OCI-M1 (cell line): ENCODE measurements around the gene CFAP73.

ENCODE experiments used
- DNase-seq: peaks from one replicate; lab custom pipeline; 2025; lab: John Stamatoyannopoulos, UW

CFAP73 gene

DNA sequence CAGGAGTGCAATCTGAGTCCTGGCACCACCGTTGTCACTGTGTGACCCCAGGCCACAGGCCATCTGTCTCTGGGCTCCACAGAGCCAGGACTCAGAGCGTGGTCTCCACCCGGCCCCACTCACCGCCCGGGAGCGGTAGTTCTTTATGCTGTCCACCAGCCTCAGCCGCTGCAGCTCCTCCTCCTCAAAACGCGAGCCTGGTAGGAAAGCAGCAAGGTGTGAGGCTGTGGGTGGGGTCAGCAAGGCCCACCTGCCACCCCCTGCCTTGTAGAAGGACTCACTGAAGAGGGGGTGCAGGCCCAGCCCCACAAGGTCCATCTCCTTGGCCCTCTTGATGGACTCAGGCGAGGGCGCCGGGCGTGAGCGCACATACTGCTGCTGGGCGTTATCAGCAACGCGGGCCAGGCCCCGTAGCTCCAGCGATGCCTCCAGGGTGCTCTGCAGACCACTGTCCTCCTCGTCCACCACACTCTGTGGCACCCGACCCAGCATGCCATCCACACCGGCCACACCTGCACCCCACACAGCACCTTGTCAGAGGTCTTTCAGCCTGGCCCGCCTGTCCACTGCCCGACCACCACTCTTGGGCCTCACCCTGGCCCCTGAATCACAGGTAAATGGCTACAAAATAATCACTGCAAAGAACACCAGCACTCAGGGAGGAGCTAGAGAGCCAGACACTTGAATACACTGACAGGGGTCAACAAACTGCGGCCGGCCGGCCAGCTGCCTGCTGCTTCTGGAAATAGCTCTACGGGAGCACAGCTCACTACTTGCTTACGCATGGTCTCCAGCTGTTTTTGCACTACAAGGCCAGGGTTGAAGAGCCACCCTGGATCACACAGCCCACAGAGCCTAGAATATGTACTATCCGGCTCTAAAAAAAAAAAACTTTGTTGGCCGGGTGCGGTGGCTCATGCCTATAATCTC is 16.3 kb downstream of the CFAP73 start:
- no peak for DNase-seq

DNA sequence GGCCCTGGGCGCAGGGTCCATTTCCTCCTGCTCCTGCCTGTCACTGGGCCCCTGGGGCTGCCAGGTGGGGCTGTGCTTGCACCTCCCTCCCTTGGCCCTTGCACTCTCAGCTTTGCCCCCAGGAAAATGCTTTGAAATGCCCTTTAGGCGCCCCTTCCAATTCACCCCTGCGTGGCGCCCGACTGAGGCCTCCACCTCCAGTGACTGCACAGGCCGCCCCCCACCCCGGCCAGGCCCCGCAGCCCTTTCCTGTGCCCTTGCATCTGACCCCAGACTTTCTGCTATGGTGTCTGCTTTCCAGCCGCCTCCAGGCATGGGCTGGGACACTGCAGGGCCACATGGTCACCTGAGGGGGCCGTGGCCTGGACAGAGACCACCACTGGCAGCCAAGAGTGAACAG is 18.3 kb downstream of the CFAP73 start:
- no peak for DNase-seq

DNA sequence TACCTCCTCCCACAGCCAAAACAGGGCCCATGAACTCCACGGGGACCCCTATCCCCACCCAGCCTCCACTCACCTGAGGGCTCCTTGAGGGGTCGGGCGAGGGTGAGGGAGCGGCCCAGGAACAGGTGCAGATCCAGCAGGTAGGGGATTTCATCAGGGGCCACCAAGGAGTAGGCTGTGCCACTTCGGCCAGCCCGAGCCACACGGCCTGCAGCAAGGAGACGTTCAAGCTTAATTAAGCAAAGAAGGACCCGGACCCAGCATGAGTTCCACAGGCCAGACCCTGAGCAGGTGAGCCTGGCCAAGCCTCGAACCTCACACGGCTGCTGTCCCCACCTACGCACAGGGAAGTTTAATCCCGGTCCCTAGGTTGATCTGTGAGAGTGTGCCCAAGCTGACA is 20.2 kb downstream of the CFAP73 start:
- DNase-seq = no peak

DNA sequence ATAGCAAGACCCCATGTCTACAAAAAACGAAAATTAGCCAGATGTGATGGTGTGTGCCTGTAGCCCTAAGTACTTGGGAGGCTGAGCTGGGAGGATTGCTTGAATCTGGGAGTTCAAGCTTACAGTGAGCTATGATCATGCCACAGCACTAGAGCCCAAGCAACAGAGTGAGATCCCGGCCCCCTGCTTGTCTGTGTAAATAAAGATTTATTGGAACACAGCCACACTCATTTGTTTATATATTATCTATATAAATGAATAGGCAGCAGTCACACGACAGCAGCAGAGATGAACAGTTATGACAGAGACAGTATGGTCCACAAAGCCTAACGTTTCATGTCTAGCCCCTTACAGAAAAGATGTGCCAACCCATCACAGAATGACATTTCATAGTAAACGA is 20.9 kb downstream of the CFAP73 start:
- DNase-seq = no peak

DNA sequence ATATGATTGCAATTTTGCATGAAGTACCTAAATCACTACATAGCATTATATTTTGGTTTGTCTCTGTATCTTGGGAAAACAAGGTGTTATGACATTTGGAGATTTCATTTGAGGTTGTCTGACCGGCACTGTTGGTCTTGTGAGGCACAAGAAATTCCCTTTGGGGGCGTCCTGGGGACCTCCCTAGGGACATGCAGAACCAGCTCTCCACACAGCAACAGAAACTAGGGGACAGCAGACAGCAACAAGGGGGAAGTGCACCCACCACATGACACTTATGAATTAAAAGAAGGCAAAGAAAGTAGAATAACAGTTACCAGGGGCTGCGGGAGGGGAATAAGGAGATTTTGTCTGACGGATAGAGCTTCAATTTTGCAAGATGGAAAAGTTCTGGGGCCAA is 21.4 kb downstream of the CFAP73 start:
- DNase-seq = no peak

DNA sequence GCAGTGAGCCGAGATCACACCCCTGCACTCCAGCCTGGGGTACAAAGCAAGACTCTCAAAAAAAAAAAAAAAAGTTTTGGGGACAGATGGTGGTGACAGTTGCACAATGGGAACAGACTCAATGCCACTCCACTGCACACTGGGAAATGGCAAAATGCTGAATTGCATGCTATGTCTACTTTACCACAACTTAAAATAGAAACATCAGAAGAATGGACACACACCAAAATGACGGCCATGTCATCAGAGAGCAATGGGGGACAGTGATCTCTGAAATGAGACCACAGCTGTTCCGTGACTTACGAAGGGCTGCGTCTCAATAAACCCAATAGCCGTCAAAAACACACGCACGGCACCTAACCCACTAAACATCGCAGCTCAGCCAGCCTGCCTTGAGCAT is 22.0 kb downstream of the CFAP73 start:
- DNase-seq = no peak

DNA sequence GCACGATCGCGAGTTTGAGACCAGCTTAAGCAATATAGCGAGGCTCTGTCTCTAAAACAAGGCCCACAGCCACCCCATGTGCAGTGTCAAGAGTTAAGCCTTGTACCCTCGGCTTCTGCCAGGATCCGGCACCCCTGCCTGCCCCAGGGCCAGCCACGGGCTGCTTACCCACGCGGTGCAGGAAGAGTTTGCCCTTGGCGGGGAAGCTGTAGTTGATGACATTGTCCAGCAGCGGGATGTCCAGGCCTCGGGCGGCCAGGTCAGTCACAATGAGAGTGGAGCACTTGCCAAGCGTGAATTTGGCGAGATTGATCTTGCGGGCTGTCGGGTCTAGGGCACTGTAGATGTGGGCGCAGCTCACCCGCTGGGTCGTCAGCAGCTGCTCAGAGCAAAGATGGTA is 22.7 kb downstream of the CFAP73 start:
- DNase-seq = no peak

DNA sequence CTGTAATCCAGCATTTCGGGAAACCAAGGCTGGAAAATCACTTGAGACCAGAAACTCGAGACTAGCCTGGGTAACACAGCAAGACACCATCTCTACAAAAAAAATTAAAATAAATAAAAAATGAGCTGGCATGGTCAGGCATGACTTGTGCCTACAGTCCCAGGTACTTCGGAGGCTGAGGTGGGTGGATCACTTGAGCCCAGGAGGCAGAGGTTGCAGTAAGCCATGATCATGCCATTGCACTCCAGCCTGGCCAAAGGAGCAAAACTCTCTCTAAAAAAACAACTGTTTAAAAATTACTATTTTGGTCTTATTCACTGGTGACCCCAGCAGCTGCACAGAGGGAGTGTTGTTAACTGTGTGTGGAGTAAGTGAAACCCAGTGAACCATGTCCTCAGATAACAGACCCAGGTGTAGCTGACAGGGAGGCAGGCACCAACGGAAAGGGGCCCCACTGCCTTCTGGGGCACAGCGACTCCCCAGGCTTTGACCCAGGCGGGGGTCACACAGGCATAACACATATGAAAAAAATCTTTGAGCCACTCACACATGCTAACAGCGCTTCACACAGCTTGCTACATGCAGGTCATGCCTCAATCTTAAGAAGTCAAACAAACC is 23.7 kb downstream of the CFAP73 start:
- DNase-seq = no peak

DNA sequence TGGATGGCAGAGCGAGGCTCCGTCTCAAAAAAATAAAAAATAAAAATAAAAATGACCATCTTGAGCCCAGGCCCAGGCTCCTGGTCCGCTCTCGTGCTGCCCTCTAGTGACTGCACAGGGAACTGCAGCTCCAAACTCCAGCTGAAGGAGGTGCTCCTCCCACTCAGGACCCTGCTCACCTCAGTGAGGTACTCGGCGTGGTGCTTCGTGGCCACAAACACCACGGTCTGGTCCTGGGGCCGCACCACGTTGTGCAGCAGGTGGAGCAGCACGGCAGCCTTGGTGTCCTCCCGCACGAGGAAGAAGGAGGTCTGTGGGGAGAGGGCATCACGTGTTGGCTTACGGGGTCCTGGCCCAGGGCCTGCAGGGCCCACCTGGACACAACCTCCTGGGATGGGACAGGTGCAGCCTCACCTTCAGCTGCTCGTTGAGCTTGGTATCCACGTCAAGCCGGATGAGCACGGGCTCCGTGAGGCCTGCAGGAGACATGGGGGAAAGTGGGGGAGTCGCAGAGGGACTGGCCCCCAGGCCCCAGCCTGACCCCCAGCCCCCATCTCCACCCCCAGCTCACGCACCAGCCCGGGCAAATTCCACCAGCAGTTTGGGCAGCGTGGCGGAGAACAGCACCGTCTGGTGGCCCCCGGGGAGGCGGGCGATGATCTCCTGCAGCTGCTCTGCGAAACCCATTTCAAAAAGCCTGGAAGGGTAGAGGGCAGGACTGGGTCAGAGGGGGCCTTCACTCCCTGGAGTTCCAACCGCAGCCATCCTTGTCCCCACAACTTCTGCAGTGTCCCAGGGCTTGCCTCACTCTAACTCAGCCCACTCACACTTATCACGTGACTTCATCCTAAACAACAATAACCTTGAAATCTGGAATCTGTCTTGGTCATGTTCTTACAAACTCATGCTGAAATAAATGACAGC is 25.2 kb downstream of the CFAP73 start:
- DNase-seq = peak; percentile 72

DNA sequence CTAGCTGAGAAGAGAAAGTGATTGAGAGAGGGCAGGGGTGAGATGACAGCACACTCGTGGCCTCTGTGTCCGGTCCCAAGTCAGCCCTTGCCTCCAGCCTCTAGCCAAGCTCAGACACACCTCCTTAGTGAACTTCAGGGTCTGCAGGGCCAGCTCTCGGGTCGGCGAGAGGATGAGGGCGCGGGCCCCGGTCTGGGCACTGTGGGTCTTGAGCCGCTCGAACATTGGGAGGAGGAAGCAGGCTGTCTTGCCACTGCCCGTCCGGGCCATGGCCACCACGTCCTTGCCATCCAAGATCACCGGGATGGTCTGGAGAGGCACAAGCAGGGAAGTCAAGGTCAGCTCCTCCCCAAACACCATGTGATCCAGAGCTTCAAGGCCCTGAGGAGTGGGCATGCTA is 29.5 kb downstream of the CFAP73 start:
- DNase-seq = no peak

DNA sequence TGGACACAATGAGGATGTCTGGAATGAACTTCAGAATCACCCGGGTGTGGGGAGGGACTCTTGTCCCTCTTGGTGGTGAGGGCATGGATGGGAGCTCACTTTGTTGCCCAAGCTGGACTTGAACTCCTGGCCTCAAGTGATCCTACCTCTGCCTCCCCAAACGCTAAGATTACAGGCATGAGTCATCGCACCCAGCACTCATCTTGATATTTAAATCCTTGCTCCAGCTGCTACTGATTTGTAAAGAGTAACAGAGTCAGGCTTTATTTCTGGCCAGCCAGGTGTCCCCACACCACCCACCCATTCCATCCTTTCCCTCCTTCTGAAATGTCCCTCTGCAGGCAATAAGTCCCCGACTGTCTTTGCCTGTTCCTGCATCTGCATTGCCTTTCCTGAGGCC is 30.8 kb downstream of the CFAP73 start:
- DNase-seq = no peak

DNA sequence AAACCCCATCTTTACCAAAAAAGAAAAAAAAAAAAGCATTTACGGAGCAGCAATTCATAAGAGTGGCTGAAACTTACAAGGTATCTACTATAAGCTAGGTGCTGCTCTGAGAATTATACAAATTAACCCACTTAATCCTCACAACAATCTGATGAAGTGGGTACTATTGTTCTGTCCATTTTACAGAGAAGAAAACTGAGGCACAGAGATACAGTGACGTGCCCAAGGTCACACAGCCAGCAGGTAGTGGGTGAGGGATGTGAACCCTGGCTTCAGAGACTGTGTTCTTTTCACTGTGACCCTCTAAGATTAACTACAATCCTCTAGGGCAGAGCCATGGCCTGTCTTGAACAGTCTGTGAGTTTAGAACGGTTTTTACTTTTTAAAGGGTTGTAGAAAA is 32.5 kb downstream of the CFAP73 start:
- no peak for DNase-seq

DNA sequence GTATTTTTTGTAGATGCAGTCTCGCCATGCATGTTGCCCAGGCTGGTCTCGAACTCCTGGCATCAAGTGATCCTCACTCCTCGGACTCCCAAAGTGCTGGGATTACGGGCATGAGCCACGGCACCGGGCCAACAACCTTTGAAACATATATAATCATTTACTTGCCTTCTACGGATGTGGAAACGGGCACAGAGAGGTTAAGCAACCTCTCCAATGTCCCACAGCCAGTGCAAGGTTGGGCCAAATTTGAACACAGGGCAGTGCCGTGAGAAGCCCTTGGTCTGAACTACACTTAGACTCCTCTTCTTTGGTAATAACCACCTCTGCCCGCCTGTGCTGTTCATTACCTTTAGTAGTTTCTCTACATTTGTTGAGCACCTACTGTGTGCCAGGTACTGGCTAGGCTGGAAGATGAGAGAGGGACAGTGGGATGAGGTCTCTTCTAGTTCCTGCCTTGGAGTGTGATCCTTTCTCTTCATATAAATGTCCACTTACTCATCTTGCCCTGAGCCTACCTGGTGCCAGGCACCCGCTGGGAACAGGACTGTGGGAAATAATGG is 33.6 kb downstream of the CFAP73 start:
- DNase-seq = no peak

DNA sequence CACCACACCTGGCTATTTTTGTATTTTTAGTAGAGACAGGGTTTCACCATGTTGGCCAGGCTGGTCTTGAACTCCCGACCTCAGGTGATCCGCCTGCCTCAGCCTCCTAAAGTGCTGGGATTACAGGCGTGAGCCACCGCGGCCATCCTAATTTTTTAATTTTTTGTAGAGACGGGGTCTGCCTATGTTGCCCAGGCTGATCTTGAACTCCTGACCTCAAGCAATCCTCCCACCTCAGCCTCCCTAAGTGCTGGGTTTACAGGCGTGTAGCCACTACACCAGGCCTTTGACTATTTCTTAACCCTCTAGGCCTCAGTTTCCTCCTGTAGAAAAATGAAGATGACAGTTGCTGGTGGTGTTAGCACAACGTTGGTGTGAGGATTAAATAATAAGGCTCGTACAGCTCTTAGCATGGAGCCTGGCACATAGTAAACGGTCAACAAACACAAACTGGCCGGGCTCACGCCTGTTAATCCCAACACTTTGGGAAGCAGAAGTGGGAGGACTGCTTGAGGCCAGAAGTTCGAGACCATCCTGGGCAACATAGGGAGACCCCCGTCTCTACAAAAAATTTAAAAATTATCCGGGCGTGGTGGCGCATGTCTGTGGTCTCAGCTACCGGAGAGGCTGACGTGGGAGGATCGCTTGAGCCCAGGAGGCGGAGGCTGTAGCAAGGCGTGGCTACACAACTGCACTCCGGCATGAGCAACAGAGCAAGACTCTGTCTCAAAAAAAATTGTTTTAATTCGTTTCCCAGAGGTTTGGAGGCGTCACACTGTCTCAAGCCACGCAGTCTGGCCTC is 34.8 kb downstream of the CFAP73 start:
- peak; percentile 95 for DNase-seq

DNA sequence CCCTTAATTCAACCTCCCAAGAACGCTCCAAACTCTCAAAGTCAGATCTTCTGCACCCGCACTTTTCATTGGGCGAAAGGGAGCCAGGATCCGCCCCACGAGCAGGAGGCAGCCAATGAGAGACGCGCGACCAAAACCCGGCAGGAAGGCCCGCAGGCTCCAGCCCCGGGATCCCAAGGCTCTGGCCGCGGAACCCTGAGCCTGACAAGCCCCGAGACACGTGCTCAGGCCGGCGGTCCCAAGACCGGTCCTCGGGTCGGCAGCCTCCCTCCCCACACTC is 35.3 kb downstream of the CFAP73 start:
- DNase-seq = peak; percentile 95

DNA sequence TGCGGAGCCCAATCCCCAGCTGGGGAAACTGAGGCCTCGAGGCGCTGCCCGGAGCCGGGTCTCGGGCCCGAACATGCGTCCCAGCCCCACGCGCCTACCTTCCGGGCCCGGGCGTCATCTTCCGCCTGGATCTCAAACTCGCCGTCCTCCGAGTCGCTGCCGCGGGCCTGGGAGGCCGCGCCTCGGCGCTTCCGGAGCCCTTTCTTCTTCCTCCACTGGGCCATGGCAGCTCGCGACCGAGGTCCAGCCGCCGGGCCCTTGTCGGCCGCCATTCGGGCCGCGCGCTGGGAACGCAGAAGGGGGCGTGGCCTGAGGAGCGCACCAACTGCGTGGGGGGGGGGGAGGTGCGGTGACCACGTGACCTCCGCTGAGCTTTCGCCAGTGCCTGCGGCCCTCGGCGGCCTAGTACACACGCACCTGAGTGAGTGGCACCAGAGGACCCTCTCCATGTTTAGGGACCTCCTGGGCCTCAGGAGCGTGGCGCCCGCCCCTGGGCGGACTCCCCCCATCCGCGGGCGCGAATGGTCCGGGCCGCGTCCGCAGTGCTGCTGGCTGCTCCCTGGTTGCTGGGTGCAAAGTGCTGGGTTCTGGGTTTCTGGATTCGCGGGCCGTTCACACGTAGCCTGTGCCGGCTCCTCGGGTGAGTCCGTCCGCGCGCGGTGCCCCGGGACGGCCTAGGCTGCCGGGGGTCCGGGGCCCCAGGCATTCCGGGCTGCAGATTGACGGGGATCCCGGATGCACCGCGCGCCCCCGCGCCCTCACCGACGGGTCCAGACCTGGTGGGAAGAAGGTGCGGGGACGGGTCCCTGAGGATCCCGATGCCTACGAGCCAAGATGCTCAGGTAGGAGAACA is 35.9 kb downstream of the CFAP73 start, which contains the start of the genes DDX54 and RITA1:
DDX54 (minus strand) TSS at position 299 of the 853 bp plus-strand sequence; CDS start at position 272, 27 bp downstream.
RITA1 (plus strand) TSS at position 542 of the 853 bp plus-strand sequence. CDS start 1,026 bp downstream, outside the sequence.
- DNase-seq = peak; percentile 85

DNA sequence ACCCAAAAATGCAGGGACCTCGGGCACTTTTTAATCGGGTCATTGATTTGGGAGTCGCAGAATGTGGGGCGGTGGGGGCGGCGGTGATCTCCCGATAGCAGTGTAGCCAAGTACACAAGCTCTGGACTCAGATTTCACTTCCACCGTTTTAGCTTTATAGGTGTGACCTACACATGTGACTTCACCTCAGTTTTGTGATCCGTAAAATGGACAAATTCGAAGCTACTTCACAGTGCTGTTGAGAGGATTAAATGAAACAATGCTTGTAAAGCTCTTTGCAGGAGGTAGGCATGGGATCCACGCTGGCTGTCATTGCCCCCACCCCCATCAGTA is 36.5 kb downstream of the CFAP73 start:
- peak; percentile 61 for DNase-seq

DNA sequence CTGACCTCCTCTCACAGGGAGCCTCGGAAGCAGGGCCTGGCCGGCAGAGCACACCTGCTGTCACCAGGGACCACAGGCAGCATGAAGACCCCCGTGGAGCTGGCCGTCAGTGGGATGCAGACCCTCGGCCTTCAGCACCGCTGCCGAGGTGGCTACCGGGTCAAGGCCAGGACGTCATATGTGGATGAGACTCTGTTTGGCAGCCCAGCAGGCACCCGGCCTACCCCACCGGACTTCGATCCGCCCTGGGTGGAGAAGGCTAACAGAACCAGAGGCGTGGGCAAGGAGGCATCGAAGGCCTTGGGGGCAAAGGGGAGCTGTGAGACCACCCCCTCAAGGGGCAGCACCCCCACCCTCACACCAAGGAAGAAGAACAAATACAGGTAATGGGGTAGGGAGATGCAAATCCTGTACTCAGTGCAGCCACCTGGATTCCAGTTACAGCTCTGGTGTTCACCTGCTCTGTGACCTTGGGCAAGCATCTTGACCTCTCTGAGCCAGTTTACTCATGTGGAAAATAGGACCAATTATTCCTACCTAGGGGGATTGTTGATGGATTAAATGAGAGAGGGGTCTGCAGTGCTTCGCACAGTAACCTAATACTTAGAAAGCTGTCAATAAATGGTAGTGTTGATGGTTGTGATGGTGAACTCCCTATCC is 37.3 kb downstream of the CFAP73 start:
- no peak for DNase-seq

DNA sequence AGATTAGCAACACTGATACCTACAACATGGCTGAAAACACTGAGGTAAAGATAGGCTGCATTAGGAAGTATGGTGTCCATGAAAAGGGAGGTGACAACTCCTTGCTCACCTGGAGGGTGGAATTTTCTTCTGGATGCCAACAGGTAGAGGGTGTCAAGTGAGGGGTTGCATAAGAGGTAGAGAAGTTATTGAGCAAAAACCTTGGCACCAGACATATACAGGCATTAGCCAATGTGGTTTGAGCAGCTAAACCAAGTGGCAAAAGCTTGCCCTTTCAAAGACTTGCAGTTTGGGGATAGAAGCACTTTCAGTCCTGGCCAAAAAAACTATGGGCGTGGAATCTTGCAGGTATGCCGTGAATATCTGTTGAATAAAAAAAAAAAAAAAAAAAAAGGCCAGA is 39.8 kb downstream of the CFAP73 start:
- DNase-seq = no peak

DNA sequence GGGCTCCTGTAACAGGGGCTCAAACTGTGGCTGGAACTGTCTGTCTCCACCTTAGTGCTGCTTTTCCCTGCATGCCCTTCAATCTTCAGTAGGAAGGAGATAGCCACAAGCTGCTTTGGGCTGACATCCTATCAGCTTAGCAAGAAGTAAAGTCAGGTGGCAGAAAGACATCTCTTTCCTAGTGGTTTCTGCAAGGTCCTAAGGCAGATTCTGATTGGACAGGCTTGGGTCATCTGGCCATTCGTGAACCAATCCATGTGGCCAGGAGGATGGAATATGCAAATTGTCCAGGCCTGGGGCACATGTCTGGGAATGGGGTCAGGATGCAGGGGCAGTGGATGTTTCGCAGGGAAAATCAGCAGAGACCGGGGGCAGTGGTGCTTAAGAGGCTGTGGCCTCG is 41.2 kb downstream of the CFAP73 start:
- peak; percentile 64 for DNase-seq
